Transverse colon (tissue), 4 donors: ENCODE results near the gene ANGEL2.

Source experiments
- CTCF ChIP-seq, 5 experiments: fragments of 200-600 bp in 3 of 5; fragments of 450-650 bp in 2 of 5; sonication (generic) in 3 of 5; IDR thresholded peaks; 1 replicate in 2 of 5; 2 replicates in 3 of 5; pipeline ENCODE4 v1.5.1; 2016 to 2017; ENCODE audit warnings: antibody characterized with exemption in 5 of 5, inconsistent platforms in 3 of 5, mild to moderate bottlenecking in 2 of 5, moderate library complexity in 1 of 5
- EP300 ChIP-seq: sonication (generic); formaldehyde crosslinking; IDR thresholded peaks from one replicate; pipeline ENCODE4 v1.6.1; 2017; ENCODE audit warnings: antibody characterized with exemption, low read depth
- POLR2A ChIP-seq: fragments of 450-650 bp; IDR thresholded peaks from one replicate; pipeline ENCODE4 v1.6.1; 2016; ENCODE audit warnings: antibody characterized with exemption, mild to moderate bottlenecking, moderate library complexity
- POLR2AphosphoS5 ChIP-seq, 3 donors: sonication (generic); formaldehyde crosslinking; IDR thresholded peaks; one replicate each; pipeline ENCODE4 v1.6.1; 2016; ENCODE audit warnings: antibody characterized with exemption in 3 of 3

GRCh38 chr1:213049232-213049631 is 33.6 kb upstream of the ANGEL2 start:
- TF ChIP-seq CTCF (IDR thresholded peaks at IDR 0.05) (no peak), EP300 (no peak), POLR2AphosphoS5 (IDR thresholded peaks at IDR 0.05) (no peak), POLR2A (no peak)
